ENCODE measurements around the gene SLC16A12. TPM values are rescaled to one million over a fixed set of nuclear protein-coding genes. Genes with fewer than 3 reads are reported as not detected.
"Not testable (repeated sequence)": the region's sequence is repeated elsewhere in the genome, so short reads cannot be mapped to it uniquely, and the experiment has no call there.

Gene SLC16A12
- total RNA-seq, 1 donor from 2014 or later: not detected

- POLR2A ChIA-PET; H3K9me3 Mint-ChIP-seq; CTCF ChIA-PET; intact Hi-C loops (cut with micrococcal nuclease); H3K27ac Mint-ChIP-seq; ATAC-seq (ENCODE audit: low read depth); DNase-seq; H3K4me3 Mint-ChIP-seq; H3K27me3 Mint-ChIP-seq; H3K4me1 Mint-ChIP-seq: not testable (repeated sequence)
- peaks cover 12% of the 10 kb centered on the region for H3K36me3 Mint-ChIP-seq (ENCODE audit: low read depth)
These were observed 129.2 kb downstream of the SLC16A12 start for GRCh38 chr10:89406178-89406577.

GRCh38 chr10:89404104-89405047 is 131.0 kb downstream of the SLC16A12 start:
- H3K27ac Mint-ChIP-seq: no peak overlapping the region
- ChIA-PET CTCF (no interaction called here), POLR2A (no interaction called here)
- no peaks in the 10 kb centered on the region for H3K27me3 Mint-ChIP-seq
- ATAC-seq (ENCODE audit: low read depth): no peak
- DNase-seq: no peak
- peaks cover 16% of the 10 kb centered on the region for H3K36me3 Mint-ChIP-seq (ENCODE audit: low read depth)
- no peak overlapping the region for H3K4me3 Mint-ChIP-seq
- no peaks in the 10 kb centered on the region for H3K4me1 Mint-ChIP-seq
- no peak for TF ChIP-seq CTCF (IDR thresholded peaks at IDR 0.05)
- no peaks in the 10 kb centered on the region for H3K9me3 Mint-ChIP-seq
- intact Hi-C loops (cut with micrococcal nuclease): no loop called here

- POLR2A ChIA-PET: no interaction called here
- TF ChIP-seq CTCF (IDR thresholded peaks at IDR 0.05): no peak
- H3K36me3 Mint-ChIP-seq (ENCODE audit: low read depth): peaks cover 16% of the 10 kb centered on the region
- ATAC-seq (ENCODE audit: low read depth): no peak
- H3K4me3 Mint-ChIP-seq: no peak overlapping the region
- no peaks in the 10 kb centered on the region for H3K9me3 Mint-ChIP-seq
- intact Hi-C loops (cut with micrococcal nuclease): no loop called here
- H3K4me1 Mint-ChIP-seq: no peaks in the 10 kb centered on the region
- CTCF ChIA-PET: no interaction called here
- no peak for DNase-seq
- H3K27ac Mint-ChIP-seq: no peak overlapping the region
- no peaks in the 10 kb centered on the region for H3K27me3 Mint-ChIP-seq
These were observed 132.4 kb downstream of the SLC16A12 start for GRCh38 chr10:89403043-89403442.

- Mint-ChIP-seq H3K4me1 (no peaks in the 10 kb centered on the region), H3K36me3 (ENCODE audit: low read depth) (peaks cover 16% of the 10 kb centered on the region), H3K9me3 (no peaks in the 10 kb centered on the region), H3K27me3 (no peaks in the 10 kb centered on the region), H3K27ac (no peak overlapping the region), H3K4me3 (no peak overlapping the region)
- ATAC-seq (ENCODE audit: low read depth) (no peak), DNase-seq (no peak)
- CTCF ChIA-PET: interaction anchor here (0.9 to 1.0 kb wide), 2 partner anchors 175 to 182 kb away, joined by 3 read pairs; no protein-coding TSS in a partner anchor
- intact Hi-C loops (cut with micrococcal nuclease): no loop called here
- POLR2A ChIA-PET: no interaction called here
- TF ChIP-seq CTCF (IDR thresholded peaks at IDR 0.05): no peak
These were observed 135.4 kb downstream of the SLC16A12 start for GRCh38 chr10:89399956-89400355.

GRCh38 chr10:89398003-89398749 is 137.2 kb downstream of the SLC16A12 start:
- no peak for ATAC-seq (ENCODE audit: low read depth)
- ChIA-PET CTCF (no interaction called here), POLR2A (interaction anchor here (0.6 kb wide), 1 partner anchor 1539 kb away, joined by 5 read pairs; no protein-coding TSS in a partner anchor)
- H3K9me3 Mint-ChIP-seq: no peaks in the 10 kb centered on the region
- no peak for DNase-seq
- no peak overlapping the region for H3K27ac Mint-ChIP-seq
- intact Hi-C loops (cut with micrococcal nuclease): no loop called here
- H3K4me1 Mint-ChIP-seq: peaks cover 7% of the 10 kb centered on the region
- no peak overlapping the region for H3K4me3 Mint-ChIP-seq
- TF ChIP-seq CTCF (IDR thresholded peaks at IDR 0.05): no peak
- H3K27me3 Mint-ChIP-seq: no peaks in the 10 kb centered on the region
- peaks cover 9% of the 10 kb centered on the region for H3K36me3 Mint-ChIP-seq (ENCODE audit: low read depth)
